ENCODE results near the gene ASIC4.

The ASIC4 gene

DNA sequence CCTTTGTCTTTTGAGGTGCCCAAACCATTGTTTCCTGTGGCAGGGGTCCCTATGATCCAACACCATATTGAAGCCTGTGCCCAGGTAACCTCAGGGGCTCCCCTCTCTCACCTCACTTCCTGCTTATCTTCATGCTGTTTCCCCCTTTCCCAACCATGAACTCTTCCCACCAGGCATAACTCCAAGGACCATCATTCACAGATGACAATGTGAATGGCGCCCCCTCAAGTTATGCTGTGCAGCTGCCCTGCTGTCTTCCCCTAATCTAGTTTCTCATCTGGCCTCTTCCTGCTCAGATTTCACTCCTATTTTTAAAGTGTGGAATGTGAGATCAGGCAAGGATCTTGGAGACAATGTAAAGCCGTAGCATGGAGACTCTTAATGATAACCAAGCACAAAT is 14.1 kb upstream of the ASIC4 start:
- Histone ChIP-seq H3K9me3 (ENCODE audit: low read length) (no peaks in the 10 kb centered on the region), H3K27me3 (ENCODE audit: control insufficient read depth in 1 of 2, insufficient read depth in 2 of 2, low read length in 2 of 2) (no peaks in the 10 kb centered on the region), H3K9ac (ENCODE audit: low read length) (no peak overlapping the region), H3K4me1 (ENCODE audit: insufficient read depth, low read length) (peaks cover 35% of the 10 kb centered on the region), H3K36me3 (ENCODE audit: insufficient read depth, low read length) (peaks cover 30% of the 10 kb centered on the region), H3K4me3 (ENCODE audit: low read depth in 1 of 2, low read length in 2 of 2) (no peak overlapping the region), H3K27ac (ENCODE audit: low read depth, low read length) (no peak overlapping the region)

DNA sequence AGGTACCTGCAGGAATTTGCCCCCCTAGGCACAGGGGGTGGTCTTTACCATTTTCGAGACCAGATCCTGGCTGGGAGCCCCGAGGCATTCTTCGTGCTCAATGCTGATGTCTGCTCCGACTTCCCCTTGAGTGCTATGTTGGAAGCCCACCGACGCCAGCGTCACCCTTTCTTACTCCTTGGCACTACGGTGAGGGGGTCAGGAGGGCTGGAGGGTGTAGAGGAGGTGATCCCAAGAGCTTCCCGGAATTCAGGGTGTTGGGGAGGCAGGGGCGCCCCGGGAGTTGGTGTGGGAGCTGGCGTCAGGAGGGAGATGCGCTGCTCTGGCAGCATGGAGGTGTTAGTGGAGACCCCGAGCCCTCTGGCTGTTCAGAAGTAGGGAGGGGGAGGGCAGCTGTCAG is 12.4 kb upstream of the ASIC4 start:
- H3K9me3 ChIP-seq (ENCODE audit: low read length), result no peaks in the 10 kb centered on the region
- H3K4me1 ChIP-seq (ENCODE audit: insufficient read depth, low read length), result peaks cover 20% of the 10 kb centered on the region
- no peak overlapping the region for H3K27ac ChIP-seq (ENCODE audit: low read depth, low read length)
- H3K4me3 ChIP-seq (ENCODE audit: low read depth in 1 of 2, low read length in 2 of 2), result no peak overlapping the region
- no peaks in the 10 kb centered on the region for H3K27me3 ChIP-seq (ENCODE audit: control insufficient read depth in 1 of 2, insufficient read depth in 2 of 2, low read length in 2 of 2)
- peaks cover 43% of the 10 kb centered on the region for H3K36me3 ChIP-seq (ENCODE audit: insufficient read depth, low read length)
- H3K9ac ChIP-seq (ENCODE audit: low read length), result no peak overlapping the region

DNA sequence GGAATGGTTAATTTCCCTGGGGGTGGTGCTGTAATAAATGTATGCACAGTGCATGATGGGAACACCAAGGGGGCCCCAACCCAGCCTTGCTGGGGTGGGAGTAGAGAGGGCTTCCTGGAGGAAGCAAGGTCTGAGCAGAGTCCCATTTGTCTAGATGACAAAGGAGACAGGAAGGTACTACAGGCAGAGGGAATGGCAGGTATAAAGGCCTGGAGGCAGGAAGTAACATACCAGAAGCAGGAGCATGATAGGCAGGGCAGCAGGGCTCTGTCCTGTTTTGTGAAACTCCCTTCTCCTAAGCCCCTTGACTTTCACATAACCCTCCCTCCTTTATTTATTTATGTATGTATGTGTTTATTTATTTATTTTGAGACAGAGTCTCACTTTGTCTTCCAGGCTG is 11.7 kb upstream of the ASIC4 start:
- Histone ChIP-seq H3K4me1 (ENCODE audit: insufficient read depth, low read length) (peaks cover 12% of the 10 kb centered on the region), H3K36me3 (ENCODE audit: insufficient read depth, low read length) (peaks cover 43% of the 10 kb centered on the region), H3K27me3 (ENCODE audit: control insufficient read depth in 1 of 2, insufficient read depth in 2 of 2, low read length in 2 of 2) (no peaks in the 10 kb centered on the region), H3K27ac (ENCODE audit: low read depth, low read length) (no peak overlapping the region), H3K9ac (ENCODE audit: low read length) (no peak overlapping the region), H3K9me3 (ENCODE audit: low read length) (no peaks in the 10 kb centered on the region), H3K4me3 (ENCODE audit: low read depth in 1 of 2, low read length in 2 of 2) (no peak overlapping the region)

DNA sequence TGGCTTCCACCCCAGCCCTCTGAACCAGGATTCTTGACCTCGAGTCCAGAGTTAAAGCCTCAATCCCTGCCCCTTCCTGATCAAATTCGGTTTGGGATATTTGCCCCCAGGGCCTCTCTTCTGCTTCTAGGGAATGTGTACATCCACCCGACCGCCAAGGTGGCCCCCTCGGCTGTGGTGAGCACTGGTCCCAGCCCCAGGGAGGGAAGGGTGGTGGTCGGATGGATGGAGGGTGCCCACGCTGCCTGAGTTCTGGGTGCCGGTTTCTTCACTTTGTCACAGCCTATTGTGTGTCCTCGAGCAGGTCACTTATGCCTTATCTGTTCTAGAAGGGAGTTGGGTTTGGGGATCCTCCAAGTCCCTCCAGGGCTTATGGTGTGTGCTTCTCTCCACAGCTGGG is 8.7 kb upstream of the ASIC4 start:
- Histone ChIP-seq H3K36me3 (ENCODE audit: insufficient read depth, low read length) (peaks cover 43% of the 10 kb centered on the region), H3K4me3 (ENCODE audit: low read depth in 1 of 2, low read length in 2 of 2) (no peak overlapping the region), H3K9me3 (ENCODE audit: low read length) (no peaks in the 10 kb centered on the region), H3K27ac (ENCODE audit: low read depth, low read length) (no peak overlapping the region), H3K27me3 (ENCODE audit: control insufficient read depth in 1 of 2, insufficient read depth in 2 of 2, low read length in 2 of 2) (peaks cover 0 to 6% of the 10 kb centered on the region in 2 donors), H3K9ac (ENCODE audit: low read length) (no peak overlapping the region), H3K4me1 (ENCODE audit: insufficient read depth, low read length) (peaks cover 13% of the 10 kb centered on the region)

DNA sequence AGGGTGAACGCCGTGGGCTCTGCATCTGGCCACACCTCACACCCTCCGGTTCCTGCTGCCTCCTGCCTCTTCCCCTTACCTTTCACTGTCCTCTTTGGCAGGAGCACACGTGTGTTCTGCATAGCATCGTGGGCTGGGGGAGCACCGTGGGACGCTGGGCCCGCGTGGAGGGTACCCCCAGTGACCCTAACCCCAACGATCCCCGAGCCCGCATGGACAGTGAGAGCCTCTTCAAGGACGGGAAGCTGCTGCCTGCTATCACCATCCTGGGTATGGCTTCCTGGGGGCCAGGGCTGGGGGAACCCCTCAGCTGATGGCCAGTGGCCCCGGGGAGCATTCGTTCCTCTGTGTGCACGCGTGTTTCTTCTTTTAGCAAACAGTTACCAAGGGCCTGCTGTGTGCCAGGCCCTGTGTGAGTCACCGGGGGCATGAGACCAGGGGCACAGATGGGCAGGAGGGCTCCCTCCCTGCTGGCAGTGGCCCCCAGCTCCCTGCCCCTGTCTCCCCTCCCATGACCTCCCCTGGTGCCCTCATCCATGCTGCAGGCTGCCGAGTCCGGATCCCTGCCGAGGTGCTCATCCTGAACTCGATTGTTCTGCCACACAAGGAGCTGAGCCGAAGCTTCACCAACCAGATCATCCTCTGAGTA is 8.0 kb upstream of the ASIC4 start:
- H3K4me3 ChIP-seq (ENCODE audit: low read depth in 1 of 2, low read length in 2 of 2), result no peak overlapping the region
- H3K9me3 ChIP-seq (ENCODE audit: low read length), result no peaks in the 10 kb centered on the region
- H3K9ac ChIP-seq (ENCODE audit: low read length), result no peak overlapping the region
- peaks cover 13% of the 10 kb centered on the region for H3K4me1 ChIP-seq (ENCODE audit: insufficient read depth, low read length)
- peaks cover 0 to 11% of the 10 kb centered on the region in 2 donors for H3K27me3 ChIP-seq (ENCODE audit: control insufficient read depth in 1 of 2, insufficient read depth in 2 of 2, low read length in 2 of 2)
- H3K27ac ChIP-seq (ENCODE audit: low read depth, low read length), result no peak overlapping the region
- peaks cover 43% of the 10 kb centered on the region for H3K36me3 ChIP-seq (ENCODE audit: insufficient read depth, low read length)

DNA sequence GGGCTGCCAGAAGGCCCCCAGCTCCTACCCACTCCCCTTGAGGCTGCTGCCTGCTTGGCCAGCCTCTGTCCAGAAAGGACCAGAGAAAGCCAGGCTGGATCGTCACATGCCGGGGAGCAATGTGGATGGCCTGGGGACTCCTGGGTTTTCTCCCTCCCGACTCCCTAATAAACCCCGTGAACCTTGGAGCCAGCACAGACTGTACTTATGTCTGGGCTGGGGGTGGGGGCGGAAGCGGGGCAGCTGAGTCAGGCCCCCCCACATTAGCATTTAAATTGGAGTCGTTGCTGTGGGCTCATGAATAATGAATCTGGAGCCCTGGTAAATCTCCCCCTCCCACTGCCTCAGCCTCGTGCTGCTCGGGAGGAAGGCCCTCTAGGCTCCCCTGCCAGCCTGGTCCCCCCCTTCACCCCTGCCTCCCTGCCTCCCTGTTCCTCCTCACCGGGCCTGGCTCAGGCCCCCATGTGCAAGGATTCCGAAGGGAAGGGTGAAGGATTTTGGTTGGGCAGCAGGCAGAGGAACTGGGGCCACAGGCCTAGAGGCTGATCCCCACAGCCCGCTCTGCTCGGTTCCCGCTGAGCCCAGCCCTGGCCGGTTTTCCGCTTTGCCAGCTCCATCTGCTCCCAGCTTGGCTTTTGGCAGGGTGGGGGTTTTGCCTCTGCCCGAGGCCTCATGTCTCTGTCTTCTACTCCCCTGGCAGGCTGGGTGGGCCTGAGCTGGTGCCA is 7.3 kb upstream of the ASIC4 start:
- Histone ChIP-seq H3K4me1 (ENCODE audit: insufficient read depth, low read length) (peaks cover 13% of the 10 kb centered on the region), H3K27ac (ENCODE audit: low read depth, low read length) (no peak overlapping the region), H3K9ac (ENCODE audit: low read length) (no peak overlapping the region), H3K27me3 (ENCODE audit: control insufficient read depth in 1 of 2, insufficient read depth in 2 of 2, low read length in 2 of 2) (peaks cover 0 to 11% of the 10 kb centered on the region in 2 donors), H3K9me3 (ENCODE audit: low read length) (no peaks in the 10 kb centered on the region), H3K36me3 (ENCODE audit: insufficient read depth, low read length) (peaks cover 37% of the 10 kb centered on the region), H3K4me3 (ENCODE audit: low read depth in 1 of 2, low read length in 2 of 2) (no peak overlapping the region)

DNA sequence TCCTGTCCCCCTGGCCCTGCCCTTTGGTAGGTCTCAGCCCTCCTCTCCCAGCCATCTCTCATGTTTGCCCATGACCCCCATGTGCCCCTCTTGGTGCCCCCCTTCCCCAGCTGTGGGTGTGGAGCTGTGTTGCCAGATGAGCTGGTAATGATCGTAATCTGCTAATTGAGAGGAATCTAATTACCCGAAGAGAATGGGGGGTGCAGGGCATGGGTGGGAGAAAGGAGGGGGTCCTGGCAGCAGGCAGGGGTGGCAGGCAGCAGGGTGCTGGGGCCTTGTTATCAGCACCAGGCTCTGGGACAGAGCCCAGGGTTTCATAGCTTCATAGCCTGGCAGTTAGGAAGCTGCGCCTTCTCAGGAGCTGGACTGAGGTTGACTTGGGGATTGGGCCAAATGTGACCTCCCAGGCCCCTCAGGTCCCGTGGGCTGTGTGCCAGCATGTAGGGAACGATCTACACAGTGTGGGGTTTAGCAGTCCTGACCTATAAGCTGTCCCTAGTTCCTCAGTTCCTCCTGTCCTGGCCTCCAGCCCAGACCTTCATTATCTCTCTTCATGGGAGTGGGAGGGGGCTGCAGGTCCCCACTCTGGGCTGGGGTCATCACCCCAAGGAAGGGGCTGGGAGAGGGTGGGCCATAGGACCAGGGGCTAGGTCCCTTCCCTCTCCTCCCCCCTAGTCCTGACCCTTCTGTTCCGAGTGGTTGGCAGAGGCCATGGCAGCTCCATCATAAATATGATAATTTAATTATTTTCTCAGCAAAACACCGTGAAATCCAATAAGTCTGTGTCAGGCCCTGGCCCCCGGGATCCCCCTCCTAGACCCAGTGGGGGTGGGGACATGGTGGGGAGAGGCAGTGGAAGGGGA is 6.5 kb upstream of the ASIC4 start:
- Histone ChIP-seq H3K4me3 (ENCODE audit: low read depth in 1 of 2, low read length in 2 of 2) (no peak overlapping the region), H3K4me1 (ENCODE audit: insufficient read depth, low read length) (peaks cover 13% of the 10 kb centered on the region), H3K27me3 (ENCODE audit: control insufficient read depth in 1 of 2, insufficient read depth in 2 of 2, low read length in 2 of 2) (peaks cover 0 to 15% of the 10 kb centered on the region in 2 donors), H3K9me3 (ENCODE audit: low read length) (no peaks in the 10 kb centered on the region), H3K9ac (ENCODE audit: low read length) (no peak overlapping the region), H3K27ac (ENCODE audit: low read depth, low read length) (no peak overlapping the region), H3K36me3 (ENCODE audit: insufficient read depth, low read length) (peaks cover 35% of the 10 kb centered on the region)

DNA sequence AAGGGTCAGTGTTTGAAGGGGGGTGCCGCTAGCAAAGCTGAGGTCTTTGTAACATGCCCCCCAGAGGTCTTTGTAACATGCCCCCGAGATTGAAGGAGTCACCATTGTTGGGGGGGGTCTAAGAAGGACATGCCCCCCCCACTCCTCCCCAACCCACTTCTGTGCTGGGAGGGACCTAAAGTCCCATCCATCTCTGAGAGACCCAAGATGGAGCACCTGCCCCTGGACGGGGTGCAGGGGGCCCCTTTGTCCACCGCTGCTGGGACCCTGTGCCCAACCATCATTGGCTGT is 5.9 kb upstream of the ASIC4 start:
- H3K36me3 ChIP-seq (ENCODE audit: insufficient read depth, low read length), result peaks cover 31% of the 10 kb centered on the region
- no peaks in the 10 kb centered on the region for H3K9me3 ChIP-seq (ENCODE audit: low read length)
- no peak overlapping the region for H3K4me3 ChIP-seq (ENCODE audit: low read depth in 1 of 2, low read length in 2 of 2)
- H3K27ac ChIP-seq (ENCODE audit: low read depth, low read length), result no peak overlapping the region
- H3K9ac ChIP-seq (ENCODE audit: low read length), result no peak overlapping the region
- H3K4me1 ChIP-seq (ENCODE audit: insufficient read depth, low read length), result peaks cover 13% of the 10 kb centered on the region
- peaks cover 0 to 21% of the 10 kb centered on the region in 2 donors for H3K27me3 ChIP-seq (ENCODE audit: control insufficient read depth in 1 of 2, insufficient read depth in 2 of 2, low read length in 2 of 2)

DNA sequence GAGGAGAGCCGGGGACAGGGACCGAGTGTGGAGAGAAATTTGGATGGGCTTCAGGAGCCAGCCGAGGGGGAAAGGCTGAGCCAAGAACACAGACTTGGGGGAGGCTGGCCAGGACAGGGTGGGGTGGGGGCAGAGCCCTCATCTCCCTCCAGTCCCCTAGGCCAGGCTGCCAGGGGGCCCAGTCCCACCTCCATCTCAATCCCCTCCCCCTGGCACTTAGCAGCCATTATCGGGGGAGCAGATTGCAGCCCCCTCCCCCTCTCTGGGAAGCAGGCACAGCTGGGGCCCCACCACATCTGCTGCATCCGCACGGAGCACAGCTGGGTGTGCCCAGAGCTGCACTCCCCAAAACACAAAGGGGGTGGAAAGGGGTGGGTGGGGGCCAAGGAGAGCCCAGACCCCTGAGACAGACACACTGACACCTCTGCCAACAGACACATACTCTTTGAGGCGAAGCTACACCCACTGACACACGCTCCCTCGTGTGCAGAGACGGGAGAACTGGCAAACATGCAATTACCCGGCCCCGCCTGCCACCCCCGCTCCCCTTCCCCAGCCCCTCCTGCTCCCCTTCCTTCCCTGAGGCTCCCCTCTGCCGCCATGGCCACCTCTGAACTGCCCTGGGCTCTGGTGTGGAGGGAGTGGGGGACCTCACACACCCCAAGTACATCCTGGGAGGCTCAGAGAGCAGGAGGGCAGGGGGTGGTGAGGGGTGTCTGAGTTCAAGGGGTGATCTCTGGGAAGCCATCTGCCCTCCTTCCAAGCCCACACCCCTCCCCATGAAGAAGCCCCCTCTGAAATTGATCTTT is 5.1 kb upstream of the ASIC4 start:
- H3K36me3 ChIP-seq (ENCODE audit: insufficient read depth, low read length), result peaks cover 23% of the 10 kb centered on the region
- peak overlapping the region in 1 of 2 donors; percentile 53 for H3K4me3 ChIP-seq (ENCODE audit: low read depth in 1 of 2, low read length in 2 of 2)
- no peaks in the 10 kb centered on the region for H3K9me3 ChIP-seq (ENCODE audit: low read length)
- H3K27ac ChIP-seq (ENCODE audit: low read depth, low read length), result no peak overlapping the region
- H3K27me3 ChIP-seq (ENCODE audit: control insufficient read depth in 1 of 2, insufficient read depth in 2 of 2, low read length in 2 of 2), result peaks cover 0 to 24% of the 10 kb centered on the region in 2 donors
- H3K4me1 ChIP-seq (ENCODE audit: insufficient read depth, low read length), result peaks cover 13% of the 10 kb centered on the region
- H3K9ac ChIP-seq (ENCODE audit: low read length), result no peak overlapping the region

DNA sequence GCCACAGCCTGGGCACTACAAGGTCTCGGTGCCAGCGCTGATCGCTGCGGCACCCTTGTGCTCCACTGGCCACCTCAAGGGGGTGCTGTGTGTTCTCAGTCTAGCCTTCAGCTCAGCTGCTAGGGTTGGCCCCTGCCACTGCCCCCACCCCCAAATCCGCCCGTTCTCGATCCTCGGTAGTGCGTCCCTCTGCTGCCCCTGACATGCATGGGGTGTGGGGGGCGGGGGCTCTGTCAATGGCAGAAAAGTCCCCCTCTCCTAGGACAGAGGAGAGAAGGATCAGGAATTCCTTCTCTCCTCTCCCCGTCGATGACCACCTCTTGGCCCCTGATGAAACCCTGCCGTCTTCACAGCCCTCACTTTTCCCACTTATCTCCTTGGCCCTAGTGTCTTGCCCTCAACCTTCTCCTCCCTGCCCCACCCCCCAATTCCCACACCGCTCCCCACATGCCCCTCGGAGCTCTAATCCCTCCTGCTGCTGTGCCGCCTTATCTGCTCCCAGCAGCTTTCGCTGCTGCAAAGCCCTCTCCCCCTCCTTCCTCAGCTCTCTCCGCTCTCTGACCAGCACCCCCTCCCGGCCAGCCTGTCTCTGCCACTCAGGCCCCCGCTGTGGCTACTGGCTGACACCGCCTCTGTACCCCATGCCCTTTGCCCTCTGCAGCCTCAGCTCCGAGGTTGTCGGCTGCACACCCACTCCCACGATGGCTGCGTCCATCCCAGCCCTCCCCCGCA is 4.3 kb upstream of the ASIC4 start:
- H3K9me3 ChIP-seq (ENCODE audit: low read length), result no peaks in the 10 kb centered on the region
- no peak overlapping the region for H3K9ac ChIP-seq (ENCODE audit: low read length)
- H3K4me3 ChIP-seq (ENCODE audit: low read depth in 1 of 2, low read length in 2 of 2), result peak overlapping the region in 1 of 2 donors; percentile 53
- peaks cover 15% of the 10 kb centered on the region for H3K36me3 ChIP-seq (ENCODE audit: insufficient read depth, low read length)
- peaks cover 13% of the 10 kb centered on the region for H3K4me1 ChIP-seq (ENCODE audit: insufficient read depth, low read length)
- H3K27me3 ChIP-seq (ENCODE audit: control insufficient read depth in 1 of 2, insufficient read depth in 2 of 2, low read length in 2 of 2), result peaks cover 0 to 30% of the 10 kb centered on the region in 2 donors
- H3K27ac ChIP-seq (ENCODE audit: low read depth, low read length), result no peak overlapping the region

All from muscle layer of colon (tissue), 2 donors.